IPS-NIHi7 (cell line): ENCODE measurements around the gene WDR17.
A peak's percentile ranks its signal among the peaks of the same experiment; 100 is the strongest.

Experiments used
- DNase-seq: peaks from one replicate; pipeline ENCODE4 v3.0.0; 2012; ENCODE audit warnings: mixed read lengths; ENCODE audit errors: extremely low spot score

Gene WDR17

GRCh38 chr4:176065435-176066291, at the start of gene WDR17:
Gene WDR17, plus strand, starts transcription at chr4:176065841. Its CDS starts 45,740 bp downstream, at chr4:176111581.
- DNase-seq, result peak; percentile 99

GRCh38 chr4:176016601-176017000, 49.0 kb upstream of the WDR17 start:
- DNase-seq, result no peak

- no peak for DNase-seq
Measured at GRCh38 chr4:176020481-176021085, 45.1 kb upstream of the WDR17 start.

GRCh38 chr4:176030391-176030790, 35.2 kb upstream of the WDR17 start:
- DNase-seq, result no peak

GRCh38 chr4:176031922-176032321, 33.7 kb upstream of the WDR17 start:
- DNase-seq, result no peak

GRCh38 chr4:176032454-176032853, 33.2 kb upstream of the WDR17 start:
- DNase-seq, result no peak

GRCh38 chr4:176034499-176034898, 31.1 kb upstream of the WDR17 start:
- DNase-seq, result peak; percentile 22

- DNase-seq, result no peak
Measured at GRCh38 chr4:176034936-176035335, 30.7 kb upstream of the WDR17 start.

- DNase-seq, result no peak
Measured at GRCh38 chr4:176036585-176037205, 28.9 kb upstream of the WDR17 start.

GRCh38 chr4:176038789-176039188, 26.9 kb upstream of the WDR17 start:
- no peak for DNase-seq

GRCh38 chr4:176042195-176042594, 23.4 kb upstream of the WDR17 start:
- no peak for DNase-seq

- no peak for DNase-seq
Measured at GRCh38 chr4:176043838-176044588, 21.6 kb upstream of the WDR17 start.

- no peak for DNase-seq
Measured at GRCh38 chr4:176044589-176044951, 21.1 kb upstream of the WDR17 start.

GRCh38 chr4:176048631-176049030, 17.0 kb upstream of the WDR17 start:
- DNase-seq, result no peak

- no peak for DNase-seq
Measured at GRCh38 chr4:176052744-176053143, 12.9 kb upstream of the WDR17 start.

GRCh38 chr4:176053785-176054184, 11.9 kb upstream of the WDR17 start:
- DNase-seq, result no peak

GRCh38 chr4:176054942-176055341, 10.7 kb upstream of the WDR17 start:
- DNase-seq, result no peak

GRCh38 chr4:176063718-176064117, 1.9 kb upstream of the WDR17 start:
- DNase-seq, result no peak

- no peak for DNase-seq
Measured at GRCh38 chr4:176064539-176064938, 1.1 kb upstream of the WDR17 start.

GRCh38 chr4:176066757-176067156, 1.1 kb downstream of the WDR17 start:
- DNase-seq, result no peak

GRCh38 chr4:176077561-176077960, 11.9 kb downstream of the WDR17 start:
- no peak for DNase-seq

- DNase-seq, result no peak
Measured at GRCh38 chr4:176084769-176085168, 19.1 kb downstream of the WDR17 start.
